Measurements from ENCODE around the gene TM4SF4.

TM4SF4 gene

GRCh38 chr3:149481491-149481890 is 7.0 kb downstream of the TM4SF4 start:
- no peak for DNase-seq (ENCODE audit: low read depth, low spot score)

GRCh38 chr3:149486726-149487125 is 12.2 kb downstream of the TM4SF4 start:
- no peak for DNase-seq (ENCODE audit: low read depth, low spot score)

GRCh38 chr3:149487598-149488197 is 13.2 kb downstream of the TM4SF4 start:
- DNase-seq (ENCODE audit: low read depth, low spot score) = no peak

GRCh38 chr3:149489060-149489690 is 14.7 kb downstream of the TM4SF4 start:
- DNase-seq (ENCODE audit: low read depth, low spot score) = no peak

GRCh38 chr3:149490260-149490971 is 15.9 kb downstream of the TM4SF4 start:
- no peak for DNase-seq (ENCODE audit: low read depth, low spot score)

GRCh38 chr3:149493315-149494021 is 19.0 kb downstream of the TM4SF4 start:
- no peak for DNase-seq (ENCODE audit: low read depth, low spot score)

- no peak for DNase-seq (ENCODE audit: low read depth, low spot score)
Observed at GRCh38 chr3:149494022-149494758, 19.7 kb downstream of the TM4SF4 start.

GRCh38 chr3:149494759-149495580 is 20.5 kb downstream of the TM4SF4 start:
- no peak for DNase-seq (ENCODE audit: low read depth, low spot score)

GRCh38 chr3:149495581-149496125 is 21.2 kb downstream of the TM4SF4 start:
- no peak for DNase-seq (ENCODE audit: low read depth, low spot score)

GRCh38 chr3:149496891-149497290 is 22.4 kb downstream of the TM4SF4 start:
- no peak for DNase-seq (ENCODE audit: low read depth, low spot score)

GRCh38 chr3:149497966-149498670 is 23.6 kb downstream of the TM4SF4 start:
- DNase-seq (ENCODE audit: low read depth, low spot score) = no peak

- DNase-seq (ENCODE audit: low read depth, low spot score) = no peak
Observed at GRCh38 chr3:149501524-149501923, 27.0 kb downstream of the TM4SF4 start.

GRCh38 chr3:149502438-149502837 is 27.9 kb downstream of the TM4SF4 start:
- no peak for DNase-seq (ENCODE audit: low read depth, low spot score)

- no peak for DNase-seq (ENCODE audit: low read depth, low spot score)
Observed at GRCh38 chr3:149506540-149506939, 32.0 kb downstream of the TM4SF4 start.

- DNase-seq (ENCODE audit: low read depth, low spot score) = no peak
Observed at GRCh38 chr3:149506965-149507364, 32.5 kb downstream of the TM4SF4 start.

- DNase-seq (ENCODE audit: low read depth, low spot score) = no peak
Observed at GRCh38 chr3:149507491-149508324, 33.2 kb downstream of the TM4SF4 start.

- DNase-seq (ENCODE audit: low read depth, low spot score) = no peak
Observed at GRCh38 chr3:149509526-149509925, 35.0 kb downstream of the TM4SF4 start.

GRCh38 chr3:149510480-149510879 is 36.0 kb downstream of the TM4SF4 start:
- DNase-seq (ENCODE audit: low read depth, low spot score) = no peak

GRCh38 chr3:149511040-149511626 is 36.6 kb downstream of the TM4SF4 start:
- no peak for DNase-seq (ENCODE audit: low read depth, low spot score)
